Stimulated activated CD4-positive, alpha-beta T cell treated with anti-CD3 and anti-CD28 coated beads, Interleukin-12 subunit alpha, Interleukin-12 subunit beta, amount 100 ng/mL, for 48 hours (primary cell): ENCODE results near the gene KCNK5.

Experiments
- DNase-seq, 3 donors: peaks; one replicate each; pipeline ENCODE4 v3.0.0-alpha.2; 2020; ENCODE audit warnings: low read depth in 2 of 3, low spot score in 1 of 3

KCNK5 gene, protein sequence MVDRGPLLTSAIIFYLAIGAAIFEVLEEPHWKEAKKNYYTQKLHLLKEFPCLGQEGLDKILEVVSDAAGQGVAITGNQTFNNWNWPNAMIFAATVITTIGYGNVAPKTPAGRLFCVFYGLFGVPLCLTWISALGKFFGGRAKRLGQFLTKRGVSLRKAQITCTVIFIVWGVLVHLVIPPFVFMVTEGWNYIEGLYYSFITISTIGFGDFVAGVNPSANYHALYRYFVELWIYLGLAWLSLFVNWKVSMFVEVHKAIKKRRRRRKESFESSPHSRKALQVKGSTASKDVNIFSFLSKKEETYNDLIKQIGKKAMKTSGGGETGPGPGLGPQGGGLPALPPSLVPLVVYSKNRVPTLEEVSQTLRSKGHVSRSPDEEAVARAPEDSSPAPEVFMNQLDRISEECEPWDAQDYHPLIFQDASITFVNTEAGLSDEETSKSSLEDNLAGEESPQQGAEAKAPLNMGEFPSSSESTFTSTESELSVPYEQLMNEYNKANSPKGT

DNA sequence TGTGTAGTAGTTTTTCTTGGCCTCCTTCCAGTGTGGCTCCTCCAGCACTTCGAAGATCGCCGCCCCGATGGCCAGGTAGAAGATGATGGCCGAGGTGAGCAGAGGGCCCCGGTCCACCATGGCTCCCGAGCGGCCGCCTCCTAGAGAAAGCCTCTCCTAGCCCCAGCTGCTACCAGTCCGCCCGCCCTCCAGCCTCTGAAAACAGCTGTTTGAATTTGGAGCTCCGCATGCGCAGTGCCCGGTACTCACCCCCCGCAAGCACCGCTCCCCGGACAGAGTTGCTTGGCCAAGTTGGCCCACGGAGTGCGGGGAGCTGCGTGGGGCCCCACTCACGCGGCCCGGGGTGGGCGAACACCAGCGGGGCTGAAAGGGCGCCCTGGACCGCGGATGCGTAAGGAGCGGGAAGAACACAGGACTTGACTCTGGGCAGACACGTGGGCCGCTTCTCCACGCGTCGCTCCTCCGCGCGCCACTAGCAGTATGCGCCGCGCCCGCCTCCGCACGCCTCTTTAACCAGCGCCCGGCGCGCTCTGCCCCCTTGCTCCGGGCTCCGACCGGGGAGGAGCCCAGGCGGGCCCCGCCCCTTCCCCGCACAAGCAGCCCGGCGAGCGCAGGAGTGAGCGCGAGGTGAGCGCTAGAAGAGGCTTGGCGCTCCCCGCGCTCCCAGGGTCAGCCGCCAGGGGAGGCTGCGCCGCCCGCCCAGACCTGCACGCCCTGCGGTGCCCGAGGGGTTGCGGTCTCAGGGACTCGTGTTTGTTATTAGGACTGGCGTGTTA is at the start of gene KCNK5:
KCNK5 (minus strand) TSS at position 484 of the 776 bp plus-strand sequence; CDS start at position 120, 364 bp downstream.
- peak; percentile 68 to 86 (median 81) for DNase-seq

DNA sequence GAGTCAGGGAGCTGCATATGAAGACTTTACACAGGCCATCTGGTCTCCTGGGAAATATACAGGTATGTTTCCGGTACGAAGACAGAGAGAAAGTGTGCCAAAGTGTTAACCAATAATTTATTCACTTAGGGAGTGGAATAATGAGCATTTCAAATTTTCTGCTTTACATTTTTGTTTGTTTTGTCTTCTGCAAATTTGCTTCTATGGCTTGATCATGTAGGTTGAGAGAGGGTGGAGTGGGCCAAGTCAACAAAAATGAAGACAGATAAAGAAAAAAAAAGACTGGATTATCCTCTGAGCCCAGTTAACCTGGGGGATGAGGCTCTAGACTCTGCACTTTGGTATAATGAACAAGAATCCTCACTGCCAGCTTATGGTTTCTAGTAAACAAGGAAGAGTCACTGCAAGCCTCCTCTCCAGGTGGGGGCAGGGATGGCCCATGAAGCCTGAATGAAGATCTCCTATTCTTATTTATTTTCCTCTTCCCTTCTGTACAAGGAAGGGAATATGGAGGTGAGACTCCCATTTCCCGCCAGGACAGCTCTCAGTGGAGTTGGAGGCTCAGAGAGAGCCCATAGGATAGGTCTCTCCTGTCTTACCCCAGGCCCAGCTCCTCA is 47.2 kb upstream of the KCNK5 start:
- no peak for DNase-seq

DNA sequence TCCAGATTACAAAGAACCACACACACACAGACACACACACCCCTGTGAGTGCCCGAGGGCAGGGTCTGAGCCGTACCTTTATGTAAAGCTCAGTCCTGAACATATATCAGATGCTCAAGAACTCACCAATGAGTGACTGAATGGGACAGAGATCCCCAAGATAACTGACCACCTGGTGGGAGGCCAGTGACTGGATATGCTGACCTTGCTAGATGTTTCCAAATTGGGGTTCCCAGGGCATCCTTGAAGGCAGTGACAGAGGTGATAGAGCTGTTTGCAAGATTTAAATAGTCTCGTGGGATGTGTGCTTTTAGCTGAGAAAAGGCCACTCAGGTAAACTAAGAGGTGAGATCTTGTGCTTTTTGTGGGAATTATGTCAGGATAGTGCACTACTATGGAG is 45.6 kb upstream of the KCNK5 start:
- DNase-seq, result no peak

DNA sequence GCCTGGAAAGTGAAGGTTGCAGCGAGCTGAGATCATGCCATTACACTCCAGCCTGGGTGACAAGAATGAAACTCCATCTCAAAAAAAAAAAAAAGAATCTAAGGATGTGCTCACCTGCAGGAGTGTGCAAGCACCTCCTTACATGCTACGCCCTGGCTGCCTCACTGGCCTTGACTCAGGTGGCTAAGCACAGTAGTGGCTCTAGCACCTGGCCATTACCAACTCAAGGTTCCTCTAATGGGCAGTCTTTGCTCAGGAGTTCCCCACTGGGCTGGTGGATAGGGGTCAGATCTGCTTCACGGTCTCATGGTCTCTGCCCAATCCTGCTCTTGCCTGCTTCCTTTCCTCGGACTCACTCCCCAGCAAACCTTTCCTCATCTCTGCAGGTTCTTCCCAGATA is 45.2 kb upstream of the KCNK5 start:
- no peak for DNase-seq

DNA sequence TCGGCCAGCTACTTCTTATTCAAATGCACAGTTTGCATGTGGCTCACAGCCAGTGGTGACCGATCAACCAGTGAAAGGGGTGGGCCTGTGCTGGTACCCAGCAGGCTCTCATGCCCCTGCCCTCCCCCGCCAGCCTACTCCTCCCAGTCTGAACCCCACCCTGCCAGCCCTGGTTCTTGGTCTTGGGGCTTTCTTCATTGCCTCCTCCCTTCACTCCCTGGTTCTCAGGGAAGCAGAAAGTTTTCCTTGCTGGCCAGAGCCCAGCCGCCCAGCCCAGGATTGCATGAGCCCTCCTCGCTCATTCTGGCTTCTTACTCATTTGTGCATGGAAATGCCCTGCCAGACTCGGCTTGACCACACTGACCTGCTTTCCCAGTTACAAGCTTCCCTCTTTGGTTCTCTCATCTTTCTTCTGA is 44.1 kb upstream of the KCNK5 start:
- DNase-seq, result no peak

DNA sequence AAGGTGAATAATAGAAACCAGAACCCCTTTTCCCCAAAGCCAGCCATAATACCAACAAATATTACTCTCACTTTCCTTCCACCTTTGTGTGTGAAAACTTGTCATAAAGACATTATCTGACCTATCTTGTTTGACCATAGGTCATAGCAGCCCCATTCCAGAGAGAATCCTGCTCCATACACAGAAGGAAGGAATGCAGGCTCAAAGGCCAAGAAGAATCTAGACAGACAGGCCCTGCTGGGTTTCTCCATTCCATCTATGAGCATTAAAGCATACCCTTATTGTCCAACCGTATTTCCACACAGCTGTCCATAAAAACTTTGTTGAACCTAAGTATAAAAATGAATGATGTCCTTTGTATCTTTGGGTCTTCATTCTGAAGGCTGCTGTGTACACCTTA is 40.7 kb upstream of the KCNK5 start:
- DNase-seq, result no peak

DNA sequence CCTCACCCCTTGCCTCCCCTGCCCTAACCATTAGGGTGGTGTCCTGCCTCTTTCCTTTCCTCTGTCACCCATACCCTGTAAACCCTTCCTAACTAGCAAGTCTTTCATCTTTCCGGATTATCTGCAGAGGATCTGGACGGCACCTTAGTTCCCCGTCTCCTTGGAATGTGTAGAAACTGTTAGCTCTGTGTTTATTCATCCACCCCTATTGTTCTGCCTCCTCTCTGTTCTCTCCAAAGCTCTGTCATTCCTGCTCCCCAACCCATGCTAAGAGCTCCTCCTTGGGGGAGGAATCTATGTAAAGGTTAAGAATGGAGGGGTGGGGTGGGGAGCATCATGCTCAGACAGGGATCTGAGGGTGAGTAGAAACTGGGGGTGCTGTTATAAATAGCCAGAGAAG is 39.4 kb upstream of the KCNK5 start:
- DNase-seq, result no peak

DNA sequence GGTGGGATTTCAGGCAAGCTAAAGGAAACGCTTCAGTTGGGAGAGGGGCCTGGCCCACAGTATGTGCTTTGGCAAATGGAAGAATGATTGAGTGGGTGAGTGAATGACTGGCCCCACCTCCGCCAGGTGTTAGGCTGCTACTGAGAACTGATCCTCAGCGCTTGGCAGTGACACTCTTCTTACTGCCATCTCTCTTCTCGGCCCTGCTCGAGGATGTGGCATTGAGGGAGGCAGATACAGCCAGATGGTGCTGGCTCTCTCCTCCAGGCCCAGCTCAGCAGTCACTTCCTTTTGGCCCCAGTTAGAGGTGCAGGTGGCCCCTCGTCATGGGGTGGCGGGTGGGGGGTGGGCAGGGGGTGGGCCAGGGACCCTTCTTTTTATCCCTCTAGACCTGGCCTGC is 38.9 kb upstream of the KCNK5 start:
- DNase-seq, result no peak

DNA sequence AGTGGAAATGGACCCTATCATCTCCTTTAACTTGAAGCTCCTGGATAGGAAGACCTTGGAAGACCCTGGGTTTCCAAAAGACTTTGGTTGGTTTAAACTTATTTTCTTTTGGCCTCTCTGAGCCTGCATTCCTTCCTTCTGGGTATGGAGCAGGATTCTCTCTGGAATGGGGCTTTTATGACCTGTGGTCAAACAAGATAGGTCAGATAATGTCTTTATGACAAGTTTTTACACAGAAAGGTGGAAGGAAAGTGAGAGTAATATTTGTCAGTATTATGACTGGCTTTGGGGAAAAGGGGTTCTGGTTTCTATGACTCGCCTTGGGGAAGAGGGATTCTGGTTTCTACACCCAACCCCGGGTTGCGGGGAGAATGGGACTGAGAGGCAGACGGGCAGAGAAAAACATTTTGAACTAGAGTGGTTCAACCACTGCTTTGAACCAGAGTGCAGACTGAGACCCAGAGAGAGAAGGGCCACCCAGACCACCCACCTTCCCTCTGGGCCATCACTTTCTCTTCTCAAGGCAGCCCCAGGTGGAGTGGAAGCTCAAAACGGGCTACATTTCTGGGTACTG is 37.6 kb upstream of the KCNK5 start:
- DNase-seq, result peak in 1 of 3 donors; percentile 13

DNA sequence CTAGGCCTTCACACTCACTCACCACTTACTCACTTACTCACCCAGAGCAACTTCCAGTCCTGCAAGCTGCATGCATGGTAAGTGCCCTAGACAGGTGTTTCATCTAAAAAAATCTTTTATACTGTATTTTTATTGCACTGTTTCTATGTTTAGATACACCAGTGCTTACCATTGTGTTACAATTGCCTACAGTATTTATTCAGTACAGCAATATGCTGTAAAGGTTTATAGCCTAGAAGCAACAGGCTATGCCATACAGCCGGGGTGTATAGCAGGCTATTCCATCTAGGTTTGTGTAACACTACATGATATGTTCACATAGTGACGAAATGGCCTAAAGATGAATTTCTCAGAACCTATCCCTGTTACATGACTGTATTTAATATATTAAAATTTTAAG is 37.1 kb upstream of the KCNK5 start:
- no peak for DNase-seq

DNA sequence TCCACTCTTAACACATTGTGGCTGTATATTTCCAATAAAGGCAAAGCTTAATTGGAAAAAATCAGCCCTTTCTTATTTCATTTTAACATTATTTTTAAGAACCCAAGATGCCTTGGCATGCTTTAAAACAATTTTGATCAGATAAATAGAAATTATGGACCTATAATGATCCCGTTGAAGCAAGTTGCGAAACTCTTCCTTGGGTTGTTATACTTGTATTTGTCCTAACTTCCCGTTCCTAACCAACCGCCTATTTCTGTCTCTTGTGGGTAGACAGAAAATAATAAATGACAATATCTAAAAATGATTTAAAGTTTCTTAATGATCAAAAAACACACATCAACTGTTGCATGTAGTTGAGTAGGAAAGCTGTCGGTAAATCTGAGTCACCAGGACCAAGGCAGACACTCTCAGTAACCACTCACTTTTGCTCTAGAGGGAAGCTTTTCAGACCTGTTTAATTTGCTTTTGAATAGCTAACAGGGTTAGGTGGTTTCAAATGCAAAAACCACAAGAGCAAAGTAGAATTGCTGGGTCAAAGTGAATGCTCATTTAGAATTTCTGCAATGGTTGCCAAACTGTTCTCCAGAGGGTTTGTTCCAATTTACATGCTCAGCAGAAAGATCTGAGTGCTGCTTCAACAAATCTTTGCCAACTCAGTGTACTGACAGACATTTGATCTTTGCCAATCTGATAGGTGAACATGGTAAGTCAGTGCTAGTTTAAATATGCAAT is 34.2 kb upstream of the KCNK5 start:
- peak in 1 of 3 donors; percentile 27 for DNase-seq

DNA sequence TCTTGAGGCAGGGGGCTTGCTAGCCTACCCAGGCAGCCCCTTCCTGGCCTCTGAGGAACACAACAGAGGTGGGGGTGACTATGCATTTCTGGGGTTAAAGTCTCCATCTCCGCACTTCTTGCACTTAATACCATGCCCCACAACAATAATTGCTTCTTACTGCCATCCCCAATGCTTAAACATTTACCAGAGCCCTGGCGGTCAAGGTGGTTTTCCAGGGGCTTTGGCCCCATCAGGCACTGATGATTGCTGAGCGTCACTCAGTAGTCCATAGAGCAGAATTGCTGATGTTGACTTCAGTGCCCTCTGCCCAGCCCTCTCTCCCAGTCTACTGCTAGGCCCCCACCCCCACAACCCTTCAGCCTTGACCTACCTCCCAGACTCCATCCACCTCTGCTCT is 32.5 kb upstream of the KCNK5 start:
- no peak for DNase-seq

DNA sequence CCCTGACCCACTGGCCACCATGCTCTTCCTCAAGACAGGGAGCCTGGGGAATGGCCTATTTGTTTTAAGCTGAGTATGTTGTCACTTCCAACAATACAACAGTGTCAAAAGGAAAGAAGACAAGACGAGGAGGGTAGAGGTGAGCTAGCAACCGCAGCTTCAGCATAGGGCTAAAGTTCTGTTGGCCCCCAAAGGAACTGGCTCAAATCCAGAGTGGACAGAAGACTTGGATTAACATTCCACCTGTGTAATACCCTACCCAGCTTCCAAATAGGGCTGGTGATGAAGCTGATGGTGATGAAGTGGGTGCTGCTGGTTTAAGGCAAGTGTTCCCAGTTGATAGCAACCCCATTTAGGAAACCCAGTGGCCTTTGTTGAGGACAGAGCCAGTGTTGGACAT is 31.7 kb upstream of the KCNK5 start:
- no peak for DNase-seq

DNA sequence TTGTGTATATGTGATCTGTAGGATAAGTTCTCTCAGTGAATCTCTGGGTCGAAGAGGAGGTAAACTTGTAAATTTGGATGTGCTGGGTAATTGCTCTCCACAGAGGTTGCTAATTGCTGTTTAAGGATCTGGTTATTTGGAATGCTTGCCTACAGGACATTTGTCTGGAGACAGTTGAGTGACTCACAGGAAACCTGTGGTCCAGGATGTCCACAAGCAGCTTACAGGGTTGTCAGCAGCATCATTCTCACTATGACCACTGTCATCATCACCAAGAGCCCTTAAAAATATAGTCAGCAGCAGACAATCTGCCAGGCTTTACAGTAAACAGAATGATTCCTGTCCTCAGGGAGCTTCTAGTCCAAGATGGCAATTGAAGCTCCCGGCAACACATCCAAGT is 31.2 kb upstream of the KCNK5 start:
- no peak for DNase-seq

DNA sequence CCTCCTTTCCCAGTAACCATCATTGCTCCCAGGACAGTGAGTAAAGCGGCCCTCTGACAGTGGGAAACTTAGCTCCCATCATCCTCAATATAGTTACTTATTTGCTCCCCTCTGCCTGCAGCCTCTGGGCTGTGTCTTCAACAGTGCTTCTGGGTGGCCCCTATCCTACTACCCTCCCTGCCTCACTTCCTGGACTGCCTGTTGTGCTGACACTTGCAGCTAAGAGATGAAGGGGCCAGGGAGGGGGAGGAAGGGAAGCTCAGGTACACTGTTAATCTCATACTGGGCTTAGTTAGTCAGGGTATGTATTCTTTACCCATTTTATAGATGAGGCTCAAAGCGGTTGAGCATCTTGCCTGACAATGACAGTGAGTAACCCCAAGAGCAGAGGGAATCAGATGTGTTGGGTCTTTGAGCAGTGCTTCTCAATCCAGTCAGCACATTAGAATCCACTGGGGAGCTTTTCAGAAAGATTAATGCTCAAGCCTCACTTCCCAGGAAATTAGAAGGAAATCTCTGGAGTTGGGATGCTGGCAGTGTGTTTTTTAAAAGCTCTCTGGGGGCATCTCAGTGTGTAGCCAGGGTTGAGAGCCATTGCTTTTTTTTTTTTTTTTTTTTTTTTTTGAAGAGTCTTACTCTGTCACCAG is 27.1 kb upstream of the KCNK5 start:
- no peak for DNase-seq

DNA sequence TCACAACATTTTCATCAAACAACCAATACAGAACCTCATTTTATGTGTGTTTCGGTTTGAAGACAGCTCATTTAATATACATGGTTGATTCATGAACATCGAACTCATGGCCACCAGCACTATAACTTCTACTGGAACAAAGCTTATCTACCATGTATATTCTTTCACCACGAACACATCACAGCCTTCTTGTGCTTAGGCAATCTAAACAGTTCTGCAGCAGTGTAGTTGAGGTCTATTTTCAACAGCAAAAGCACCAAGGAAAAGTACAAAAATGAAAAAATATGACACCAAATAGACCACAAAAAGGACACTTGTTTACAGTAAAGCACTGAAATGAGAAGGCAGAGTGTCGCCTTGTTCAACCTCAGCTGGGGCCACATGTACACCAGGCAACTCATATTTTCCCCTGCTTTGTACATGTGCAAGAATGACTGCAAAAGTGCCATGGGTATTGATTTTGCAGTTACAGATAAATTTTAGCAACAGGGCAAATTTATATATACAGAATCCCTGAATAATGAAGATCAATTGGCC is 25.8 kb upstream of the KCNK5 start:
- DNase-seq, result no peak

DNA sequence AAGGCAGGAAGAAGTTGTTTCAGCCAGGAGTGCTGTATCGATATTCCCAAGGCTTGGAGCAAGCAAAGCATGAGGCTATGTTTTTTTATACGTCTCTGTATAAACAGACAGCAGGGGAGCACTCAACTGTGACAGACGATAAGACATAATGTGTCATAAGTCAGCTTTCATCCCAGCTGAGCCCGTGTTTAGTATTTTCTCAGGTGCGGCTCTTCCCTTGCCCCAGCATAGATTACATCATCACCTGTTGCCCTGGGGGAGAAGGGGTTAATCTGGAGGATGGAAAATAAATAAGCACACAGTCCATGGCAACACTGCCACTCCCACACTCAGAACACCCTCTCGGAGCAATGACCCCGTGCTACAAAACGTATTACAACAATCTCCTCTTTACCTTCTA is 22.1 kb upstream of the KCNK5 start:
- no peak for DNase-seq

DNA sequence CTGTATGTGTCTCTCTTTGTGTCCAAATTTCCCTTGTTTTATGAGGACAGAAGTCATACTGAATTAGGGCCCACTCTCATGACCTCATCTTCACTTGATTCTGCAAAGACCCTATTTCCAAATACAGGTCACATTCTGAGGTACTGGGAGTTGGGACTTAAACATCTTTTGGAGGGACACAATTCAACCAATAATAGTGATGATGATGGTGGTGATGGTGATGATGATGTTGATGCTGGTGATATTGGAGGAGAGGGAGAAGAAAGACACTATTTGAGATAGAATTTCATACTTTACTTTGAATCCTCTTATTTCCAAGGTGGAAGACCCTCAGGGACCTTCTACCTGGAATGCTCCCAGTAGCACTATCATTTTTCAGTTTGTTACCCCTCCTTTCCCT is 21.2 kb upstream of the KCNK5 start:
- DNase-seq, result no peak

DNA sequence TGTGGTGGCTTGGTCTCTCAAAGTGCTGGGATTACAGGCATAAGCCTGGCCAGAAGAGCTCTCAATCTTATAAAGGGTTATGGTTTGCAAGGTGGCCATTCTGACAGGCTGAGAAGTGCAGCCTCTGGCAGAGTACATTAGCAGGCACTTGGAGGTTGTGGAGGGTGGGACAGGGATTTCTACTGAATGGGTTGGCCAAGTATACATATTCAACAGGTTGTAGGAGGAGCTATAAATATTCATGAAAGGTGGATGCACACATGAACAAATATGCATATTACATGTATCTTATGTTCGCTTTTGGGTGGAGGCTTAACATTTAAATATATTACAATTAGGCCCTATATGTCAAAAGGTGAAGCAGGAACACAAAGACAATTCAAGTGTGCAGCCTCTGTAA is 20.0 kb upstream of the KCNK5 start:
- no peak for DNase-seq

DNA sequence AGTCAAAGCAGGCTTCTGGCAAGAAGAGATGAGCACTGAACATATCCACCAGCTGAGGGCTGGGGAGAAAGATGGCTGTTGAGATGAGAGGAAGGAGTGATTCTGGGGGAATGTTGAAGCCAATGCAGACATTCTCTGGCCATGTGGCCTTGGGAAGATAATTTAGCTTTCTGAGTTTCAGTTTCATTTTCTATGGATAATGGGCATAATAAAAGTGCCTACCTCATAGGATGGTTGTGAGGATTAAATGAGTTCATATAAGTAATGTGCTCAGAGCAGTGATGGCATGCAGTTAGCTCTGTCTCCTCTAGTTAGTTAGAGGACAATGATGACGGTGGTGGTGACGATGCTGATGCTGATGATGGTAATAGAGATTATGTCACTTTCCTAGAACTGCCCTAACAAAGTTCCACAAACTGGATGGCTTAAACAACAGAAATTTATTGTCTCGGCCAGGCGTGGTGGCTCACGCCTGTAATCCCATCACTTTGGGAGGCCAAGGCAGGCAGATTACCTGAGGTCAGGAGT is 18.5 kb upstream of the KCNK5 start:
- DNase-seq, result no peak
